Keratinocyte (primary cell): Measurements from ENCODE around the gene NACAD. TPM values are rescaled to one million over a fixed set of nuclear protein-coding genes. Genes with fewer than 3 reads are reported as not detected.
"Not testable (repeated sequence)": the region's sequence is repeated elsewhere in the genome, so short reads cannot be mapped to it uniquely, and the experiment has no call there.

Experiments used
- DNase-seq: peaks from one replicate; pipeline ENCODE4 v3.0.0-alpha.2; 2011; ENCODE audit warnings: low read depth, missing footprints, low spot score
- FAIRE-seq: peaks from 2 replicates; lab custom pipeline; 2011; peaks lifted over from hg19 to GRCh38; lab: Jason Lieb, UNC
- H2AFZ ChIP-seq: 2 replicates; pipeline ENCODE4 v1.6.0; 2012; ENCODE audit warnings: low read length, control low read depth, inconsistent platforms; ENCODE audit not compliant: control insufficient read depth
- H3K27ac ChIP-seq: 2 replicates; pipeline ENCODE4 v1.5.1; 2011; ENCODE audit warnings: low read length; ENCODE audit not compliant: control insufficient read depth, insufficient read depth
- H3K27me3 ChIP-seq: 3 replicates; pipeline ENCODE4 v1.6.0; 2011; ENCODE audit warnings: low read length; ENCODE audit not compliant: control insufficient read depth, insufficient read depth; ENCODE audit errors: extremely low read depth
- H3K36me3 ChIP-seq, 2 experiments: 2 replicates in 1 of 2; 3 replicates in 1 of 2; pipeline ENCODE4 v1.5.1; 2011; ENCODE audit warnings: low read length in 2 of 2, mild to moderate bottlenecking in 1 of 2; ENCODE audit not compliant: control insufficient read depth in 2 of 2, insufficient read depth in 2 of 2; ENCODE audit errors: extremely low read depth in 1 of 2
- H3K4me1 ChIP-seq: 3 replicates; pipeline ENCODE4 v1.5.1; 2011; ENCODE audit warnings: low read length; ENCODE audit not compliant: control insufficient read depth, insufficient read depth; ENCODE audit errors: extremely low read depth
- H3K4me2 ChIP-seq: 3 replicates; pipeline ENCODE4 v1.6.0; 2011; ENCODE audit warnings: low read depth, low read length; ENCODE audit not compliant: control insufficient read depth, insufficient read depth; ENCODE audit errors: extremely low read depth
- H3K4me3 ChIP-seq, 3 experiments: fragments of 200-600 bp in 1 of 3; sonication (generic) in 1 of 3; 2 replicates in 2 of 3; 3 replicates in 1 of 3; pipeline ENCODE4 v1.5.1; 2011 to 2016; ENCODE audit warnings: low read length in 3 of 3, mild to moderate bottlenecking in 3 of 3, control low read depth in 2 of 3, inconsistent platforms in 1 of 3, low read depth in 1 of 3, mixed read lengths in 1 of 3, mixed run types in 1 of 3, moderate library complexity in 1 of 3; ENCODE audit not compliant: control insufficient read depth in 2 of 3, insufficient read depth in 2 of 3; ENCODE audit errors: extremely low read depth in 1 of 3
- H3K79me2 ChIP-seq: 2 replicates; pipeline ENCODE4 v1.6.0; 2012; ENCODE audit warnings: low read length; ENCODE audit not compliant: control insufficient read depth, insufficient read depth
- H3K9ac ChIP-seq: 3 replicates; pipeline ENCODE4 v1.6.0; 2011; ENCODE audit warnings: low read length; ENCODE audit not compliant: control insufficient read depth, insufficient read depth; ENCODE audit errors: extremely low read depth
- H3K9me1 ChIP-seq: 3 replicates; pipeline ENCODE4 v1.6.0; 2011; ENCODE audit warnings: low read length; ENCODE audit not compliant: control insufficient read depth, insufficient read depth; ENCODE audit errors: extremely low read depth
- H3K9me3 ChIP-seq: 2 replicates; pipeline ENCODE4 v1.5.1; 2012; ENCODE audit warnings: low read depth, low read length; ENCODE audit not compliant: control insufficient read depth
- H4K20me1 ChIP-seq: 3 replicates; pipeline ENCODE4 v1.6.0; 2011; ENCODE audit warnings: low read length; ENCODE audit not compliant: control insufficient read depth, insufficient read depth; ENCODE audit errors: extremely low read depth
- CTCF ChIP-seq, 3 experiments: IDR thresholded peaks in 1 of 3; conservative IDR thresholded peaks in 1 of 3; optimal IDR thresholded peaks in 1 of 3; 2 replicates in 2 of 3; 3 replicates in 1 of 3; pipeline versions ENCODE3 to v1.5.1; 2011; ENCODE audit warnings: low read length in 3 of 3, mild to moderate bottlenecking in 3 of 3, moderate library complexity in 2 of 3, control low read depth in 1 of 3, inconsistent platforms in 1 of 3; ENCODE audit not compliant: insufficient read depth in 2 of 3; ENCODE audit errors: extremely low read depth in 1 of 3
- EZH2 ChIP-seq: IDR thresholded peaks from one replicate; pipeline ENCODE4 v1.6.1; 2012; ENCODE audit warnings: inconsistent platforms, mild to moderate bottlenecking, low read length, moderate library complexity
- dilution Hi-C: fragments of 300-500 bp; cut with MboI; formaldehyde crosslinking; loops from one replicate; pipeline ENCODE4 v1.7.0; 2020; ENCODE audit warnings: low sequenced_read_pairs; ENCODE audit not compliant: extremely low pct_ligation_motif_present
- polyA plus RNA-seq, 5 experiments: library from polyadenylated mRNA; depleted of rRNA in 3 of 5; stranded (reverse) in 3 of 5; stranded (forward) in 1 of 5; unstranded in 1 of 5; fragments of >200 nt; gene quantifications; 1 replicate in 1 of 5; 2 replicates in 3 of 5; 3 replicates in 1 of 5; pipeline versions ENCODE4 v1.2.1 to v1.2.3, GENCODE V29; 2011 to 2012; ENCODE audit warnings: missing spikeins in 2 of 5, low read depth in 1 of 5, low replicate concordance in 1 of 5

NACAD gene
- polyA plus RNA-seq, 1 donor (not counting 4 experiments of a cell fraction or from before 2014, with no cell fraction given) = 0.14 TPM

GRCh38 chr7:45116048-45116447 lies 27.3 kb upstream of the NACAD start:
- Histone ChIP-seq H2AFZ (no peak overlapping the region), H3K9me1 (no peaks in the 10 kb centered on the region), H3K4me2 (no peak overlapping the region), H3K9me3 (no peaks in the 10 kb centered on the region), H3K4me3 (no peak overlapping the region), H3K27ac (no peak overlapping the region), H3K79me2 (peaks cover 5% of the 10 kb centered on the region), H4K20me1 (no peaks in the 10 kb centered on the region), H3K4me1 (peaks cover 2% of the 10 kb centered on the region), H3K27me3 (no peaks in the 10 kb centered on the region), H3K9ac (no peak overlapping the region), H3K36me3 (no peaks in the 10 kb centered on the region)
- DNase-seq (no peak), FAIRE-seq (no peak)
- TF ChIP-seq EZH2 = no peak
- no peak for TF ChIP-seq CTCF (optimal IDR thresholded peaks at IDR 0.05 in 1 of 3, IDR thresholded peaks at IDR 0.05 in 1 of 3, conservative IDR thresholded peaks at IDR 0.05 in 1 of 3; ENCODE audit: extremely low read depth in 1 of 3, insufficient read depth in 2 of 3, low read length in 3 of 3)
- dilution Hi-C loops = no loop called here

DNA sequence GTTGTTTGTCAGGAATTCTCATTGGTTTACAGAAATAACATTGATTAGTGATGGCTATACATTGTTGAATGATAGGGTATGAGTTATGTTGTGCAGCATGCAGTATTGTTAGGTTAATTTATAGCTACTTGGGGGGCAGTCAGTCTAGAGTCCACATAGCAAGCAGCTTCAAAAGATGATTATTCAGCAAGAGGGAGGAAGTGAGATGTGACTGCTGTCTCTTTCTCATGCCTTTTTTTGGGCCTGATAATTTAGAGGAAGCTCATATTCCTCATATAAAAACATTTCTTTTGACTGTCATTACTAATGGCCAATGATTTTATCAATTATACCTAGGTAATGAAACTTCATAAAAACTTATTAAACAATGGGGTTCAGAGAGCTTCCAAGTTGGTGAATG lies 26.2 kb upstream of the NACAD start:
- dilution Hi-C loops = no loop called here
- TF ChIP-seq CTCF (optimal IDR thresholded peaks at IDR 0.05 in 1 of 3, IDR thresholded peaks at IDR 0.05 in 1 of 3, conservative IDR thresholded peaks at IDR 0.05 in 1 of 3; ENCODE audit: extremely low read depth in 1 of 3, insufficient read depth in 2 of 3, low read length in 3 of 3) = no peak
- TF ChIP-seq EZH2 = no peak

DNA sequence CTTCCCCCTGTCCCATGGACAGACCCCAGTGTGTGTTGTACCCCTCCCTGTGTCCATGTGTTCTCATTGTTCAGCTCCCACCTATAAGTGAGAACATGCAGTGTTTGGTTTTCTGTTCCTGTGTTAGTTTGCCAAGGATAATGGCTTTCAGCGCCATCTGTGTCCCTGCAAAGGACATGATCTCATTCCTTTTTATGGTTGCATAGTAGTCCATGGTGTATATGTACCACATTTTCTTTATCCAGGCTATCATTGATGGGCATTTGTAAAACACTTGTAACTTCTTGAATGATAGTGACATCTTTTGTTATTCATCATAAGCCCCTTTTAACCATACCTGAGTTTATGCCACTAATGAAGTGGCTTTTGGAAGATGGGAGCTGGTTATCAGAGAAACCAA lies 25.5 kb upstream of the NACAD start:
- H3K4me1 ChIP-seq, dilution Hi-C loops: not testable (repeated sequence)

More for the DNA sequence above, 26.2 kb upstream of the NACAD start:
- DNase-seq = no peak
- Histone ChIP-seq H3K9me1 (no peaks in the 10 kb centered on the region), H4K20me1 (no peaks in the 10 kb centered on the region), H3K9ac (no peak overlapping the region), H3K4me3 (no peak overlapping the region), H3K27me3 (no peaks in the 10 kb centered on the region), H3K9me3 (no peaks in the 10 kb centered on the region), H3K4me1 (peaks cover 6% of the 10 kb centered on the region), H2AFZ (no peak overlapping the region), H3K4me2 (no peak overlapping the region), H3K27ac (no peak overlapping the region), H3K79me2 (peaks cover 16% of the 10 kb centered on the region), H3K36me3 (peaks cover 0 to 2% of the 10 kb centered on the region in 2 experiments)
- FAIRE-seq = no peak

More for the DNA sequence above, 25.5 kb upstream of the NACAD start:
- FAIRE-seq, H3K9ac ChIP-seq, H2AFZ ChIP-seq, H3K27me3 ChIP-seq, H3K4me3 ChIP-seq, H3K9me3 ChIP-seq, DNase-seq, H3K9me1 ChIP-seq, H3K36me3 ChIP-seq, H4K20me1 ChIP-seq, H3K4me2 ChIP-seq, H3K27ac ChIP-seq: not testable (repeated sequence)
- peaks cover 23% of the 10 kb centered on the region for H3K79me2 ChIP-seq
